K562 (cell line): ENCODE measurements around the gene TTC5. TPM values are rescaled to one million over a fixed set of nuclear protein-coding genes. Genes with fewer than 3 reads are reported as not detected.

Source experiments
- CC2D1A ChIP-seq: fragments of 450-650 bp; IDR thresholded peaks from 2 replicates; pipeline ENCODE4 v1.6.1; 2017; ENCODE audit warnings: mild to moderate bottlenecking
- CEBPG ChIP-seq, 3 experiments: fragments of 200-800 bp in 1 of 3; sonication (Bioruptor generic) in 1 of 3; sonication (generic) in 1 of 3; formaldehyde crosslinking in 1 of 3; IDR thresholded peaks in 2 of 3; conservative IDR thresholded peaks in 1 of 3; 2 replicates each; pipeline versions ENCODE4 v1.6.1 to v1.8.0; 2016 to 2022; ENCODE audit warnings: missing compliant biosample characterization in 2 of 3, missing genetic modification characterization in 2 of 3, mild to moderate bottlenecking in 1 of 3, missing genetic modification reagents in 1 of 3
- CTBP1 ChIP-seq: fragments of 450-650 bp; IDR thresholded peaks from 2 replicates; pipeline ENCODE4 v1.6.1; 2016; ENCODE audit warnings: borderline replicate concordance
- CXXC5 ChIP-seq: fragments of 250-450 bp; sonication (Bioruptor Pico); IDR thresholded peaks from 2 replicates; pipeline ENCODE4 v1.8.0; 2022; ENCODE audit warnings: inconsistent platforms, mild to moderate bottlenecking, moderate library complexity
- ETS2 ChIP-seq: IDR thresholded peaks from 2 replicates; pipeline ENCODE4 v1.6.1; 2016; ENCODE audit warnings: borderline replicate concordance, missing genetic modification characterization, mild to moderate bottlenecking, moderate library complexity, missing compliant biosample characterization; ENCODE audit not compliant: poor library complexity, severe bottlenecking
- JUNB ChIP-seq: fragments of 450-650 bp; formaldehyde crosslinking; conservative IDR thresholded peaks from 2 replicates; pipeline ENCODE4 v1.4.0; 2020; ENCODE audit warnings: mild to moderate bottlenecking
- KLF16 ChIP-seq: IDR thresholded peaks from 2 replicates; pipeline ENCODE4 v1.6.1; 2016; ENCODE audit warnings: antibody characterized with exemption
- LEF1 ChIP-seq: fragments of 450-650 bp; IDR thresholded peaks from 2 replicates; pipeline ENCODE4 v1.6.1; 2016; ENCODE audit warnings: mild to moderate bottlenecking
- NEUROD1 ChIP-seq: fragments of 150-350 bp; IDR thresholded peaks from 2 replicates; pipeline ENCODE4 v1.6.1; 2014; ENCODE audit warnings: borderline replicate concordance, low read length, low read depth; ENCODE audit not compliant: partially characterized antibody
- PHB2 ChIP-seq: fragments of 450-650 bp; IDR thresholded peaks from 2 replicates; pipeline ENCODE4 v1.6.1; 2017; ENCODE audit warnings: low read depth
- PTBP1 ChIP-seq: fragments of 200-400 bp; formaldehyde crosslinking; IDR thresholded peaks from 2 replicates; pipeline ENCODE4 v1.6.1; 2017; ENCODE audit warnings: low read depth, low read length
- RAD21 ChIP-seq, 2 experiments: fragments of 250-450 bp in 1 of 2; fragments of 450-650 bp in 1 of 2; sonication (Bioruptor Pico) in 1 of 2; formaldehyde crosslinking in 1 of 2; IDR thresholded peaks in 1 of 2; conservative IDR thresholded peaks in 1 of 2; 2 replicates each; pipeline versions ENCODE4 v1.4.0 to v1.8.0; 2020 to 2022; ENCODE audit warnings: mild to moderate bottlenecking in 2 of 2, moderate library complexity in 1 of 2
- SMARCA4 ChIP-seq: fragments of 450-650 bp; IDR thresholded peaks from 2 replicates; pipeline ENCODE4 v1.6.1; 2016
- SREBF1 ChIP-seq: fragments of 150-350 bp; IDR thresholded peaks from 2 replicates; pipeline ENCODE4 v1.6.1; 2014; ENCODE audit warnings: antibody characterized with exemption, low read depth, low read length, borderline replicate concordance
- SRF ChIP-seq, 2 experiments: fragments of 250-450, 450-650 bp in 1 of 2; sonication (Bioruptor Pico) in 1 of 2; sonication (generic) in 1 of 2; formaldehyde crosslinking; IDR thresholded peaks; 2 replicates each; pipeline versions ENCODE4 v1.5.0 to v1.5.1; 2020 to 2022; ENCODE audit warnings: mild to moderate bottlenecking in 1 of 2, missing genetic modification reagents in 1 of 2
- TRIM24 ChIP-seq, 2 experiments: fragments of 450-650 bp; IDR thresholded peaks; 2 replicates each; pipeline ENCODE4 v1.6.1; 2016
- ZNF121 ChIP-seq: sonication (generic); formaldehyde crosslinking; conservative IDR thresholded peaks from 2 replicates; pipeline ENCODE4 v1.8.0; 2022; ENCODE audit warnings: missing genetic modification reagents
- ZNF217 ChIP-seq: sonication (generic); formaldehyde crosslinking; IDR thresholded peaks from 2 replicates; pipeline ENCODE4 v1.8.0; 2022; ENCODE audit warnings: mild to moderate bottlenecking, missing genetic modification reagents
- ZNF354B ChIP-seq: fragments of 250-450 bp; sonication (Bioruptor Pico); IDR thresholded peaks from 2 replicates; pipeline ENCODE4 v1.4.0; 2020
- ZNF444 ChIP-seq: fragments of 250-450 bp; sonication (Bioruptor Pico); IDR thresholded peaks from 2 replicates; pipeline ENCODE4 v1.4.0; 2020; ENCODE audit warnings: mild to moderate bottlenecking, moderate library complexity
- ZNF707 ChIP-seq: fragments of 250-450 bp; sonication (Bioruptor Pico); conservative IDR thresholded peaks from 2 replicates; pipeline ENCODE4 v1.8.0; 2022; ENCODE audit warnings: inconsistent platforms, mild to moderate bottlenecking, moderate library complexity
- polyA plus RNA-seq, 8 experiments: library from polyadenylated mRNA; depleted of rRNA in 4 of 8; stranded (reverse) in 5 of 8; unstranded in 3 of 8; fragments of >200 nt; fragmentation: Nextera tagmentation in 2 of 8; fragmentation: Illumina TruSeq in 1 of 8; extraction: Ambion mirVana in 2 of 8; extraction: Trizol in 1 of 8; gene quantifications; 2 replicates each; pipeline versions ENCODE4 v1.2.1 to v1.2.3, GENCODE V29; 2011 to 2014; ENCODE audit warnings: inconsistent platforms in 1 of 8, missing spikeins in 1 of 8
- total RNA-seq, 7 experiments: library from RNA; depleted of rRNA in 6 of 7; stranded (reverse); fragments of >200 nt in 6 of 7; fragmentation: Illumina TruSeq in 2 of 7; extraction: Trizol in 2 of 7; gene quantifications; 2 replicates each; pipeline versions ENCODE4 v1.2.1 to v1.2.3, GENCODE V29; 2011 to 2021; ENCODE audit warnings: low replicate concordance in 1 of 7
- TF ChIP-seq, protein P1 (sequence below): fragments of 250-450 bp; sonication (Bioruptor Pico); IDR thresholded peaks from 2 replicates; pipeline ENCODE4 v1.4.0; 2020; ENCODE audit warnings: mild to moderate bottlenecking, moderate library complexity, borderline replicate concordance
- TF ChIP-seq, protein P2 (sequence below): sonication (generic); formaldehyde crosslinking; IDR thresholded peaks from 2 replicates; pipeline ENCODE4 v1.9.0; 2022; ENCODE audit warnings: mild to moderate bottlenecking, missing genetic modification reagents
- TF ChIP-seq, protein P3 (sequence below), 2 experiments: IDR thresholded peaks in 1 of 2; conservative IDR thresholded peaks in 1 of 2; 2 replicates each; pipeline ENCODE4 v1.6.1; 2016; ENCODE audit warnings: low read depth in 2 of 2, mild to moderate bottlenecking in 1 of 2, missing compliant biosample characterization in 1 of 2, missing genetic modification characterization in 1 of 2, moderate library complexity in 1 of 2

TTC5 gene
- total and polyA plus RNA-seq, 9 of the 15 experiments (the other 6 are each of a cell fraction or from before 2014, with no cell fraction given), result 4.8 to 17.1 (median 7.5) TPM

DNA sequence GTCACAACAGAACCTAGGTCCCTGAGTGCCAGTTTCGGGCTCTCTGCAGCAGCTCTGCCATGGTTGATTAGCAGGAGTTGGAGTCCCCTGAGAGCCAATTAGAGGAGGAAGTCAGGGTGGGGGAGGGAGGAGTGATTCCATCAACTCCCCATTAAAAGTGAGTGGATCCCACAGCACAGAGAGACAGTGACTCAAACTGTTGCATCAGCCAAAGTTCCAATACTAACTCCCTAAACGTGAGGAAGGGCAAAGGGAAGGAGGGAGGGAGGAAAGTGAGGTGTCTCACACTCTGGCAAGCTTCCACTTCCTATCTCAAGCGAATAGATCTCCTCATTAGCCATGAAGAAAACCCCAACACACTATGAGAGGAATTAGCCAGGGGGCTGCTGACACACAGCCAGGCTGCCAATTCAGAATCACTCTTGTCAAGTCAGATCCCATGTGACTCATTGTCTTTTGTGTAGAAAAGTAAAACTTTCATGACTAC, 43.1 kb downstream of the TTC5 start (continued):
- TF ChIP-seq CEBPG (CRISPR knock-in tag; IDR thresholded peaks at IDR 0.05) (peak; percentile 88), CEBPG (tag; conservative IDR thresholded peaks at IDR 0.05 in 1 of 2, IDR thresholded peaks at IDR 0.05 in 1 of 2) (peak; percentile 83 to 98), PHB2 (no peak), NEUROD1 (no peak), CXXC5 (CRISPR knock-in tag) (peak; percentile 22; the same call in 1 of the 2 replicates), ETS2 (tag) (no peak), ZNF707 (no peak), ZNF121 (CRISPR knock-in tag) (no peak), JUNB (CRISPR knock-in tag) (no peak), CTBP1 (peak; percentile 58; the same call in 1 of the 2 replicates), PTBP1 (no peak), SREBF1 (no peak), CC2D1A (peak; percentile 83), TRIM24 (IDR thresholded peaks at IDR 0.05) (peak in 1 of 2 experiments; percentile 74; a peak in 1 of 4 replicates), RAD21 (CRISPR knock-in tag; conservative IDR thresholded peaks at IDR 0.05 in 1 of 2, IDR thresholded peaks at IDR 0.05 in 1 of 2) (peak in 1 of 2 experiments; percentile 27; a peak in 2 of 4 replicates), SRF (CRISPR knock-in tag; IDR thresholded peaks at IDR 0.05) (no peak), ZNF444 (CRISPR knock-in tag) (no peak), KLF16 (no peak), SMARCA4 (0 out of 2 replicates have a peak, but pooled peaks have one; percentile 53), ZNF354B (no peak), ZNF217 (CRISPR knock-in tag) (no peak), LEF1 (peak; percentile 27; the same call in 1 of the 2 replicates)
- TF ChIP-seq, protein P1, sequence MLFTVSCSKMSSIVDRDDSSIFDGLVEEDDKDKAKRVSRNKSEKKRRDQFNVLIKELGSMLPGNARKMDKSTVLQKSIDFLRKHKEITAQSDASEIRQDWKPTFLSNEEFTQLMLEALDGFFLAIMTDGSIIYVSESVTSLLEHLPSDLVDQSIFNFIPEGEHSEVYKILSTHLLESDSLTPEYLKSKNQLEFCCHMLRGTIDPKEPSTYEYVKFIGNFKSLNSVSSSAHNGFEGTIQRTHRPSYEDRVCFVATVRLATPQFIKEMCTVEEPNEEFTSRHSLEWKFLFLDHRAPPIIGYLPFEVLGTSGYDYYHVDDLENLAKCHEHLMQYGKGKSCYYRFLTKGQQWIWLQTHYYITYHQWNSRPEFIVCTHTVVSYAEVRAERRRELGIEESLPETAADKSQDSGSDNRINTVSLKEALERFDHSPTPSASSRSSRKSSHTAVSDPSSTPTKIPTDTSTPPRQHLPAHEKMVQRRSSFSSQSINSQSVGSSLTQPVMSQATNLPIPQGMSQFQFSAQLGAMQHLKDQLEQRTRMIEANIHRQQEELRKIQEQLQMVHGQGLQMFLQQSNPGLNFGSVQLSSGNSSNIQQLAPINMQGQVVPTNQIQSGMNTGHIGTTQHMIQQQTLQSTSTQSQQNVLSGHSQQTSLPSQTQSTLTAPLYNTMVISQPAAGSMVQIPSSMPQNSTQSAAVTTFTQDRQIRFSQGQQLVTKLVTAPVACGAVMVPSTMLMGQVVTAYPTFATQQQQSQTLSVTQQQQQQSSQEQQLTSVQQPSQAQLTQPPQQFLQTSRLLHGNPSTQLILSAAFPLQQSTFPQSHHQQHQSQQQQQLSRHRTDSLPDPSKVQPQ (CRISPR knock-in tag), result no peak
- TF ChIP-seq, protein P2, sequence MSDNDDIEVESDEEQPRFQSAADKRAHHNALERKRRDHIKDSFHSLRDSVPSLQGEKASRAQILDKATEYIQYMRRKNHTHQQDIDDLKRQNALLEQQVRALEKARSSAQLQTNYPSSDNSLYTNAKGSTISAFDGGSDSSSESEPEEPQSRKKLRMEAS (CRISPR knock-in tag), result no peak
- TF ChIP-seq, protein P3, sequence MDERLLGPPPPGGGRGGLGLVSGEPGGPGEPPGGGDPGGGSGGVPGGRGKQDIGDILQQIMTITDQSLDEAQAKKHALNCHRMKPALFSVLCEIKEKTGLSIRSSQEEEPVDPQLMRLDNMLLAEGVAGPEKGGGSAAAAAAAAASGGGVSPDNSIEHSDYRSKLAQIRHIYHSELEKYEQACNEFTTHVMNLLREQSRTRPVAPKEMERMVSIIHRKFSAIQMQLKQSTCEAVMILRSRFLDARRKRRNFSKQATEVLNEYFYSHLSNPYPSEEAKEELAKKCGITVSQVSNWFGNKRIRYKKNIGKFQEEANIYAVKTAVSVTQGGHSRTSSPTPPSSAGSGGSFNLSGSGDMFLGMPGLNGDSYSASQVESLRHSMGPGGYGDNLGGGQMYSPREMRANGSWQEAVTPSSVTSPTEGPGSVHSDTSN (CRISPR knock-in tag; IDR thresholded peaks at IDR 0.05; ENCODE audit: low read depth), result no peak
- TF ChIP-seq, protein P3 (tag; conservative IDR thresholded peaks at IDR 0.05; ENCODE audit: low read depth), result no peak
